Cardiac fibroblast (primary cell): ENCODE measurements around the gene PRR23E.

Source experiments
- DNase-seq, 2 donors: peaks; one replicate each; pipeline versions ENCODE4 v3.0.0 to v3.0.0-alpha.2; 2010; ENCODE audit warnings: low read depth in 2 of 2
- H3K4me3 ChIP-seq, 2 donors: replicated peaks in 1 of 2; 1 replicate in 1 of 2; 2 replicates in 1 of 2; pipeline ENCODE4 v1.5.1; 2011; ENCODE audit warnings: low read depth in 2 of 2, low read length in 2 of 2, mild to moderate bottlenecking in 2 of 2, moderate library complexity in 1 of 2
- TF ChIP-seq, protein P1 (sequence below): IDR thresholded peaks from one replicate; pipeline ENCODE4 v1.5.1; 2011; ENCODE audit warnings: low read depth, mild to moderate bottlenecking, low read length, inconsistent platforms

The PRR23E gene

DNA sequence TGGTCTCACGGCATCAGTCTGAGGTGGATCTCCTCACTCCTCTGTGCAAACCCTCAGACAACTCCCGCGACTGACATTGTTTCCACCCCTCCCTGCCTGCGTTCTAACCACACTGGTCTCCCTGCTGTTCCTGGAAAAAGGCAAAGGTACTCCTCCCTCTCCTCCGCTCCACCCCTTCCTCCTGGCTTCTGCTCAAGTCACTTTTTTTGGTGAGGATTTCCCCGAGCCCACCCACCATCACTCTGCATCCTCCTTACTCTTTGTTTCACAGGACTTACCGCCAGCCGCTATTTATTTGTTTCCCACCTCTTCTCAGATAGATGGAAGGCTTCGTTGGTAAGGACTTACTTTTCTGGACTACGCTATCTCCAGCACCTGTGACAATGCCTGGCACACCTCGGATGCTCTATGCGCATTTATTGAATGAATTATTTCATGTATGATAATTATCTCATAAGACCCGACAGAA, 25.6 kb downstream of the PRR23E start:
- TF ChIP-seq, protein P1, sequence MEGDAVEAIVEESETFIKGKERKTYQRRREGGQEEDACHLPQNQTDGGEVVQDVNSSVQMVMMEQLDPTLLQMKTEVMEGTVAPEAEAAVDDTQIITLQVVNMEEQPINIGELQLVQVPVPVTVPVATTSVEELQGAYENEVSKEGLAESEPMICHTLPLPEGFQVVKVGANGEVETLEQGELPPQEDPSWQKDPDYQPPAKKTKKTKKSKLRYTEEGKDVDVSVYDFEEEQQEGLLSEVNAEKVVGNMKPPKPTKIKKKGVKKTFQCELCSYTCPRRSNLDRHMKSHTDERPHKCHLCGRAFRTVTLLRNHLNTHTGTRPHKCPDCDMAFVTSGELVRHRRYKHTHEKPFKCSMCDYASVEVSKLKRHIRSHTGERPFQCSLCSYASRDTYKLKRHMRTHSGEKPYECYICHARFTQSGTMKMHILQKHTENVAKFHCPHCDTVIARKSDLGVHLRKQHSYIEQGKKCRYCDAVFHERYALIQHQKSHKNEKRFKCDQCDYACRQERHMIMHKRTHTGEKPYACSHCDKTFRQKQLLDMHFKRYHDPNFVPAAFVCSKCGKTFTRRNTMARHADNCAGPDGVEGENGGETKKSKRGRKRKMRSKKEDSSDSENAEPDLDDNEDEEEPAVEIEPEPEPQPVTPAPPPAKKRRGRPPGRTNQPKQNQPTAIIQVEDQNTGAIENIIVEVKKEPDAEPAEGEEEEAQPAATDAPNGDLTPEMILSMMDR, result no peak
- H3K4me3 ChIP-seq, result no peak overlapping the region
- no peak for DNase-seq

DNA sequence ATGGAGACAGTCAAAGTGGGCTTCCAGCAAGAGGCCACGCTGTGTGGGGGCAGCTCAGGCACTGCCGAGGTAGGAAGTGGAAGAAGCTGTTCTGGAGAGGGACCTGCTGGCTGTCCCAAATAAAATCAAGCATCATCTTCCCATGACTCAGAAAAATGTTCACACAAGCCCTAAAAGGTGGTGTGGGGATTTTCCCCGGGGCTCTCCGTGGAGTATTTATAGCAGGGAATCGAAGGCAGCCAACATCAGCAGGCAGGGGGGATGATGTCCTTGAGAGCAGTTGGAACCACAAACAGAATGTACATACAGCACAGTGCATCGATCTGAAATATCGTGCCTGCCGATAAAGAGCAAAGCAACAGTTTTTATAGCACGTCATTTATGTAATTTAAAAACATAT, 27.6 kb downstream of the PRR23E start:
- no peak for DNase-seq
- TF ChIP-seq, protein P1, result no peak
- no peak overlapping the region for H3K4me3 ChIP-seq

DNA sequence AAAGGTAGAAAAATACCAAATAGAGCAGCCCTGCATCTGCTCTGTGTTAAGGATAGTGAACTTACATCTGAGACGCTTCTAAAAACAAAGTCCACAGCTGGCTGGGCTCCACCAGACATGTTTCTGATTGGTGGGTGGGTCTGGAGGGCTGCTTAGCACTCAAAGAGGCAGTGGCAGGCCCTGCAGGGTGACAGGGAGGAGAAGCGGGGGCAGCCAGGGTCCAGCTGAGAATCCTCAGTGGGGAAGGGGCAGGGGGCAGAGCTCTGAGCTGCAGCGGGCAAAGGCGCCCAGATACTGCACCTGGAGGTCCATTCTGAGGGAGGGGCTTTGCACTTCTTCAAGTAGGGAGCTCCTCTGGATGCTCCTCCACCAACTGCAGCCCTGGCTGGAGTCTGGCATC, 28.1 kb downstream of the PRR23E start:
- H3K4me3 ChIP-seq, result no peak overlapping the region
- TF ChIP-seq, protein P1, result no peak
- DNase-seq, result no peak

DNA sequence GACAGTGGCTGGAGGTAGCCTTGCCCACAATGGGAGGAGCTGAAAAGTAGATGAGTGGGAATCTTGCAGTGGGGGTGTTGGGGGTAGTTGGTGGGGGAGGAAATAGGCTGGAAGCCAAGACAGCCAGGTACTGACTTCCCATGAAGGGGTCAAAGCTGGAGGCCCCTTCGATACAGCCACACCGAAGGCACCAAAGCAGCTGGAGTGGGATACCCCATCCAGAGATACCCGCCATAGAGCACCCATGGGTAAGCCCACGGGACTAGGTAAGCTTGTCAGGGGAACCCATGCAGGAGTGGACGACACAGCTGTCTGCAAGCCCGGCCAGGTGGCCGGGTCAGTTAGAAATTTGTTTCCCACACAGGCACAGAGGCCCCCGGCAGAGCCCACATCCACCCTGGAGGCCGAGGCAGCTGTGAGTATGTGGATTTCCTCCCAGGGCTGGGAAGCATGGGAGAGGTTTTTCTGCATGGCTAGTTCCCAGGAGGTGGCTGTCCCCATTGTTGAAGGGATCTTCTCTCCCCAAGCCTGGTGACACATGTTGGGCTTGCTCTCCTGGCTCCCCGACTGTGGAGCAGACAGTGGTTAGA, 28.6 kb downstream of the PRR23E start:
- no peak overlapping the region for H3K4me3 ChIP-seq
- TF ChIP-seq, protein P1, result no peak
- no peak for DNase-seq

DNA sequence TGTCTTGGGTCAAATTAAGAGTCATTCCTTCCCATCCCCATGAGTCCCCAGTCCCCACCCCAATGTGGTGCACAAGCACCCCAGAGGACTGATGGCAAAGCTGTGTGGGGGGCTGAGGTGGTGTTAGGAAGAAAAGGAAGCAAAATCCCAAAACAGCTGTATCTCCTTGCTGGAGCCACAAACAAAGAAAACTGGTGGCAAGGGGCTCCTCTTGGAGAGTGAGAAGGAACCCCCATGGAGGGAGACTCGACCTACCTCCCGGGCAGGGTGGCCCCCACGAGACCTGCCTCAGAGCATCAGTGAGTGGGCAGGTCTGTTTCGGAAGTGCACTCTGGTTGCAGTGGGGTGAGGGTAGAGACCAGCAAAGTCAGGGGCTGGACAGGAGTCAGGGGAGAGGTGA, 29.2 kb downstream of the PRR23E start:
- no peak for DNase-seq
- TF ChIP-seq, protein P1, result no peak
- H3K4me3 ChIP-seq, result no peak overlapping the region

DNA sequence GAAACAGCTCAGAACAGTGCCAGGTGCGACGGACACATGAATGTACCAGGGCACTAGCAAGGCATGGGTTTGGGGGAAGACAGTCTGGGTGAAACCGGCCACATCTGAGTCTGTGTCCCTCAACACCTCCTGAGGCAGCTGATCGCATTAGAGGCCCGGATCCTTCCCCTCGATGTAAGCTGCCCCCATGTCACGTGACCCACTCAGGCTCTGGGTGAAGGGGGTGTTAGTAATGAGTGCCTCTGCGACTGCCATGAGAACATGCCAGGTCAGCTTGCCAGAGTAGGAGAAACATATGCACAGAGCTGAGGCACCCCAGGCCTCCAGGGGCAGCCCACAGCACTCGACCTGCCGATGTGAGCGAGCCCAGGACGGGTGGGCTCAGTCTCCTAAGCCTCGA, 29.7 kb downstream of the PRR23E start:
- no peak overlapping the region for H3K4me3 ChIP-seq
- TF ChIP-seq, protein P1, result no peak
- no peak for DNase-seq

DNA sequence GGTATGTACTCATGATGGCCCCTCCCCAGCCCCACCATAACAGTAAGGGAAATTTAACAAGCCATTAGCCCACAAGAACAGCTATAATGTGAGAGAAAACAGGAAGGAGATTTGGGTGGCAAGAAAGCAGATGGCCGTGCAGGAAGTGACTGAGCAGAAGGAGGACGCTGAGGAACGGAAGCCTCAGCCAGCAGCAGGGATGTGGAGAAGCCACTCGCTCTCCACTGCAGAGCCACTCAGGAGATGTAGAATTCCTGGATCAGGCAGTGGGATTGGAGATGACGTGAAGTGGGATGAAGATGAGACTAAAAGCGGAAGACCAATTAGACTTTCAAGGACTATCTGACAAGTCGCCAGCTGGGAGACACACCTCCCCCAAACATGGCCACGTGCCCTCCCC, 31.2 kb downstream of the PRR23E start:
- TF ChIP-seq, protein P1, result no peak
- DNase-seq, result no peak
- no peak overlapping the region for H3K4me3 ChIP-seq
